ENCODE measurements around the gene PAPPA2.

PAPPA2 gene

GRCh38 chr1:176816232-176816631, 353.3 kb downstream of the PAPPA2 start:
- Histone ChIP-seq H3K4me2 (ENCODE audit: low read depth, low read length, poor library complexity, severe bottlenecking) (no peak overlapping the region), H3K79me2 (ENCODE audit: insufficient read depth, low read length) (no peaks in the 10 kb centered on the region), H3K27me3 (ENCODE audit: low read length) (no peaks in the 10 kb centered on the region), H3K36me3 (ENCODE audit: low read length) (no peaks in the 10 kb centered on the region), H3F3A (ENCODE audit: insufficient read depth) (no peaks in the 10 kb centered on the region), H3K27ac (ENCODE audit: low read depth, low read length) (no peak overlapping the region), H4K20me1 (ENCODE audit: low read depth, low read length) (no peaks in the 10 kb centered on the region), H2AFZ (ENCODE audit: low read depth, low read length, severe bottlenecking) (no peak overlapping the region), H3K9ac (ENCODE audit: low read length) (no peak overlapping the region), H3K9me3 (ENCODE audit: insufficient read depth, low read length) (no peaks in the 10 kb centered on the region), H3K4me3 (ENCODE audit: insufficient read depth, low read length, poor library complexity, severe bottlenecking) (no peak overlapping the region), H3K9me2 (replicated peaks; ENCODE audit: insufficient read depth, low read length) (no peaks in the 10 kb centered on the region)
- TF ChIP-seq CTCF (IDR thresholded peaks at IDR 0.05; ENCODE audit: insufficient read depth, low read length, poor library complexity, severe bottlenecking), result no peak
- TF ChIP-seq EZH2phosphoT487 (conservative IDR thresholded peaks at IDR 0.05; ENCODE audit: low read length), result no peak

GRCh38 chr1:176820391-176821031, 357.5 kb downstream of the PAPPA2 start:
- no peak for TF ChIP-seq CTCF (IDR thresholded peaks at IDR 0.05; ENCODE audit: insufficient read depth, low read length, poor library complexity, severe bottlenecking)
- no peak for TF ChIP-seq EZH2phosphoT487 (conservative IDR thresholded peaks at IDR 0.05; ENCODE audit: low read length)
- Histone ChIP-seq H3K9ac (ENCODE audit: low read length) (no peak overlapping the region), H3K79me2 (ENCODE audit: insufficient read depth, low read length) (no peaks in the 10 kb centered on the region), H3K9me2 (replicated peaks; ENCODE audit: insufficient read depth, low read length) (no peaks in the 10 kb centered on the region), H3K36me3 (ENCODE audit: low read length) (no peaks in the 10 kb centered on the region), H2AFZ (ENCODE audit: low read depth, low read length, severe bottlenecking) (no peak overlapping the region), H3K4me3 (ENCODE audit: insufficient read depth, low read length, poor library complexity, severe bottlenecking) (no peak overlapping the region), H4K20me1 (ENCODE audit: low read depth, low read length) (no peaks in the 10 kb centered on the region), H3K4me2 (ENCODE audit: low read depth, low read length, poor library complexity, severe bottlenecking) (no peak overlapping the region), H3K27me3 (ENCODE audit: low read length) (no peaks in the 10 kb centered on the region), H3K27ac (ENCODE audit: low read depth, low read length) (no peak overlapping the region), H3F3A (ENCODE audit: insufficient read depth) (no peaks in the 10 kb centered on the region), H3K9me3 (ENCODE audit: insufficient read depth, low read length) (no peaks in the 10 kb centered on the region)

GRCh38 chr1:176826265-176826664, 363.3 kb downstream of the PAPPA2 start:
- no peak overlapping the region for H3K9ac ChIP-seq (ENCODE audit: low read length)
- H3K9me2 ChIP-seq (replicated peaks; ENCODE audit: insufficient read depth, low read length), result no peaks in the 10 kb centered on the region
- no peaks in the 10 kb centered on the region for H3F3A ChIP-seq (ENCODE audit: insufficient read depth)
- H3K27ac ChIP-seq (ENCODE audit: low read depth, low read length), result no peak overlapping the region
- H4K20me1 ChIP-seq (ENCODE audit: low read depth, low read length), result no peaks in the 10 kb centered on the region
- H3K27me3 ChIP-seq (ENCODE audit: low read length), result no peaks in the 10 kb centered on the region
- no peaks in the 10 kb centered on the region for H3K79me2 ChIP-seq (ENCODE audit: insufficient read depth, low read length)
- H3K9me3 ChIP-seq (ENCODE audit: insufficient read depth, low read length), result no peaks in the 10 kb centered on the region
- H3K4me3 ChIP-seq (ENCODE audit: insufficient read depth, low read length, poor library complexity, severe bottlenecking), result no peak overlapping the region
- no peak overlapping the region for H3K4me2 ChIP-seq (ENCODE audit: low read depth, low read length, poor library complexity, severe bottlenecking)
- H2AFZ ChIP-seq (ENCODE audit: low read depth, low read length, severe bottlenecking), result no peak overlapping the region
- TF ChIP-seq CTCF (IDR thresholded peaks at IDR 0.05; ENCODE audit: insufficient read depth, low read length, poor library complexity, severe bottlenecking), result no peak
- no peak for TF ChIP-seq EZH2phosphoT487 (conservative IDR thresholded peaks at IDR 0.05; ENCODE audit: low read length)
- H3K36me3 ChIP-seq (ENCODE audit: low read length), result no peaks in the 10 kb centered on the region
